ENCODE data around the gene PRKACB.

DNA sequence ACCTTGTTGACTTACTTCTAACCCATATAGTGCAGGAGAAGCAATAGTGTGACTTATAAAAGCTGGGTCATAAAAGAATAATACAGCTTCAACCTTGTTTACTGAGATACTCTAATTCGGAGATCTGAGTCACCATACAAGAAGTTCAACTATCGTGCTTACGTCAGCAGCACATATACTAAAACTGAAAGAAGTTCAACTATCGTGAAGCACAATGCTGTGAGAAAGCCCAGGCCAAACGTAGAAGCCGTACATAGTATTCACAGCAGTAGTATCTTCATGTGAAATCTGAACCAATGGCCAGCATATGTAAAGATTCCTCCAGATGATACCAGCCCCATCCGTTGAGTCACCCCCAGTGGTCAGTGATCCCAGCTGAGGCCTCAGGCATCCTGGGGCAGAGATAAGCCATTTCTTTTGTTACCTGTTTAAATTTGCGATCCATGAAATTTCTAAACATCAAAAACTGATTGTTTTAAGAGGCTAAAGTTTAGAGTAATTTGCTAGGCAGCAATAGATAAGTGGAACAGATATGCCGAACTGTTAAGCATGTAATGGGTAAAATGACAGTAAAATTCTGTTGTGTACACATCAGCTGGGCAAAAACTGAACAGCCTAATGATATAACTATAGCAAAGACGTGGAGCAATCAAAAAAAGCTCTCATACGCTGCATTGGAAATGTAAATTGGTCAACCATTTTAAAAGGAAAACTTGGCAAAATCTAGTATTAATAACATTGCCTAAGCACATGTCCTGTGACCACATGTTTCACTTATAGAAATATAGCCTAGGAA, 103.6 kb downstream of the PRKACB start:
- no peak for TF ChIP-seq POLR2A (IDR thresholded peaks at IDR 0.05)
- TF ChIP-seq, protein P1, sequence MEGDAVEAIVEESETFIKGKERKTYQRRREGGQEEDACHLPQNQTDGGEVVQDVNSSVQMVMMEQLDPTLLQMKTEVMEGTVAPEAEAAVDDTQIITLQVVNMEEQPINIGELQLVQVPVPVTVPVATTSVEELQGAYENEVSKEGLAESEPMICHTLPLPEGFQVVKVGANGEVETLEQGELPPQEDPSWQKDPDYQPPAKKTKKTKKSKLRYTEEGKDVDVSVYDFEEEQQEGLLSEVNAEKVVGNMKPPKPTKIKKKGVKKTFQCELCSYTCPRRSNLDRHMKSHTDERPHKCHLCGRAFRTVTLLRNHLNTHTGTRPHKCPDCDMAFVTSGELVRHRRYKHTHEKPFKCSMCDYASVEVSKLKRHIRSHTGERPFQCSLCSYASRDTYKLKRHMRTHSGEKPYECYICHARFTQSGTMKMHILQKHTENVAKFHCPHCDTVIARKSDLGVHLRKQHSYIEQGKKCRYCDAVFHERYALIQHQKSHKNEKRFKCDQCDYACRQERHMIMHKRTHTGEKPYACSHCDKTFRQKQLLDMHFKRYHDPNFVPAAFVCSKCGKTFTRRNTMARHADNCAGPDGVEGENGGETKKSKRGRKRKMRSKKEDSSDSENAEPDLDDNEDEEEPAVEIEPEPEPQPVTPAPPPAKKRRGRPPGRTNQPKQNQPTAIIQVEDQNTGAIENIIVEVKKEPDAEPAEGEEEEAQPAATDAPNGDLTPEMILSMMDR (IDR thresholded peaks at IDR 0.05) = no peak

Measured in lower leg skin (tissue), 3 donors.